Tibial nerve (tissue), 4 donors: Measurements from ENCODE around the gene MARCOL.

Experiments used
- CTCF ChIP-seq, 5 experiments: fragments of 200-600 bp in 3 of 5; fragments of 450-650 bp in 2 of 5; sonication (generic) in 3 of 5; IDR thresholded peaks; one replicate each; pipeline ENCODE4 v1.5.1; 2016 to 2019; ENCODE audit warnings: antibody characterized with exemption in 5 of 5, mild to moderate bottlenecking in 3 of 5, moderate library complexity in 2 of 5
- EP300 ChIP-seq, 2 donors: sonication (generic); formaldehyde crosslinking; IDR thresholded peaks; one replicate each; pipeline ENCODE4 v1.6.1; 2017; ENCODE audit warnings: antibody characterized with exemption in 2 of 2, mild to moderate bottlenecking in 1 of 2
- POLR2A ChIP-seq, 2 donors: fragments of 450-650 bp; IDR thresholded peaks; one replicate each; pipeline ENCODE4 v1.6.1; 2017; ENCODE audit warnings: antibody characterized with exemption in 2 of 2, mild to moderate bottlenecking in 2 of 2, moderate library complexity in 2 of 2

- TF ChIP-seq POLR2A (IDR thresholded peaks at IDR 0.05) (no peak), CTCF (IDR thresholded peaks at IDR 0.05) (no peak), EP300 (IDR thresholded peaks at IDR 0.05) (no peak)
Measured at GRCh38 chr5:148259288-148259687, 21.0 kb downstream of the MARCOL start.
